Measurements from ENCODE around the gene AURKB. TPM values are rescaled to one million over a fixed set of nuclear protein-coding genes. Genes with fewer than 3 reads are reported as not detected.
A peak's percentile ranks its signal among the peaks of the same experiment; 100 is the strongest.

Gene AURKB
- total and polyA plus RNA-seq, 10 donors = 2.4 to 30.9 (median 10.5) TPM

GRCh38 chr17:8226536-8227237 lies 16.3 kb upstream of the AURKB start:
- H3K4me1 ChIP-seq = peaks cover 12 to 56% (median 34%) of the 10 kb centered on the region in 6 donors
- intact Hi-C loops (cut with DNase I; ENCODE audit: low total_unique reads) = loop anchor here (10.0 kb wide), 1 partner anchor 68 kb away; the partner anchor contains the start of gene SLC25A35
- H3K36me3 ChIP-seq = peaks cover 3 to 49% (median 44%) of the 10 kb centered on the region in 6 donors
- TF ChIP-seq POLR2AphosphoS5 (IDR thresholded peaks at IDR 0.05) = peak in 2 of 3 donors; percentile 60 to 78
- TF ChIP-seq POLR2A (IDR thresholded peaks at IDR 0.05) = no peak
- no peaks in the 10 kb centered on the region for H3K9me3 ChIP-seq
- peak overlapping the region; percentile 30 to 97 (median 75) for H3K27ac ChIP-seq
- no peaks in the 10 kb centered on the region for H3K27me3 ChIP-seq (replicated peaks in 1 of 7)
- peak; percentile 76 for DNase-seq
- H3K4me3 ChIP-seq = peak overlapping the region in 5 of 8 donors; percentile 4 to 44 (median 9)
- 12 to 25% (median 19%) methylated on average over 32 of the region's 32 CpGs for WGBS, 5 donors

- TF ChIP-seq POLR2AphosphoS5 (IDR thresholded peaks at IDR 0.05) = peak; percentile 44 to 65 (median 56)
- no peak for TF ChIP-seq CTCF (IDR thresholded peaks at IDR 0.05 in 8 of 11, conservative IDR thresholded peaks at IDR 0.05 in 3 of 11)
- H3K27me3 ChIP-seq (replicated peaks in 1 of 7) = no peaks in the 10 kb centered on the region
- peak overlapping the region; percentile 30 to 97 (median 75) for H3K27ac ChIP-seq
- no peak for DNase-seq
- H3K4me3 ChIP-seq = peak overlapping the region in 3 of 8 donors; percentile 4 to 44 (median 27)
- 43 to 67% (median 55%) methylated on average over 20 of the region's 20 CpGs for WGBS, 5 donors
- H3K4me1 ChIP-seq = peaks cover 12 to 63% (median 35%) of the 10 kb centered on the region in 6 donors
- H3K36me3 ChIP-seq = peaks cover under 1 to 42% (median 37%) of the 10 kb centered on the region in 6 donors
- intact Hi-C loops (cut with DNase I; ENCODE audit: low total_unique reads) = loop anchor here (10.0 kb wide), 1 partner anchor 69 kb away; the partner anchor contains the start of gene SLC25A35
- no peaks in the 10 kb centered on the region for H3K9me3 ChIP-seq
Measured at GRCh38 chr17:8225813-8226535, 15.6 kb upstream of the AURKB start.

DNA sequence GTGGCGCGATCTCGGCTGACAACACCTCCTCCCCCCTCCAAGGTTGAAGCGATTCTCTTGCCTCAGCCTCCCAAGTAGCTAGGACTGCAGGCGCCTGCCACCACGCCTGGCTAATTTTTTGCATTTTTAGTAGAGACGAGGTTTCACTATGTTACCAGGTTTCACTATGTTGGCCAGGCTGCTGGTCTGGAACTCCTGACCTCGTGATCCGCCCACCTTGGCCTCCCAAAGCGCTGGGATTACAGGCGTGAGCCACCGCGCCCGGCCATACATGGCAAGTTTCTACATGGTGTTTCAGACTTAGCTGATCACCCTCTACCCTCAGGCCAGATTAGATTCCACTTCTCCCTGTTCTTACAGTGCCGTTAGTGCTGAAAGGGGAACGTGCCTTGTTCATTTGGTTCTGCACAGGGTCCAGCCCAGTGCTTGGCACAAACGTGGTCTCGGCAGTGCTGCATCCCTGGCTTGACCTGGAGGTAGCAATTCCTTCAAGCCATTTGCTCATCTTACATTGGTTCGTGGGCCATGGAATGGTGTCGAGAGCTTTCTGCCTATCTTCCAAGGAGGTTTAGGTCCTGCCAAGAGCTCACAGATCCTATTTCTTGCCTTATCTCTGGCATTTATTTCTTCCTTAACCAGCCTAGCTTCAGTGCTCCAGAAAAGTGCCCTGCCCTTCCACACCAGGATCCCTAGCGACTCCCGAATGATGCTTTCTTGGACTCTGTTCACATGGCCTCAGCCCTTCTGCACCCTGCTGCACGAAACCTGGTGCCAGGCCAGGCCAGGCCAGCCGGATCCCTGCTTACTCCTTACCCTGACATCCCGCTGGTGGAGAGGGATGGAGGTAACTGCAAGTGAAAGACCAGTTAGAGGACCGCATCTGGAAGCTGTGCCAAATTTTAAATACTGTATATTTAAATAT lies 14.8 kb upstream of the AURKB start:
- H3K9me3 ChIP-seq = no peaks in the 10 kb centered on the region
- no peak for DNase-seq
- 89 to 96% (median 92%) methylated on average over 26 of the region's 26 CpGs for WGBS, 5 donors
- H3K4me1 ChIP-seq = peaks cover 18 to 71% (median 43%) of the 10 kb centered on the region in 6 donors
- no peaks in the 10 kb centered on the region for H3K27me3 ChIP-seq (replicated peaks in 1 of 7)
- H3K27ac ChIP-seq = peak overlapping the region in 6 of 8 donors; percentile 67 to 97 (median 76)
- no peak overlapping the region for H3K4me3 ChIP-seq
- intact Hi-C loops (cut with DNase I; ENCODE audit: low total_unique reads) = loop anchor here (10.0 kb wide), 1 partner anchor 70 kb away; the partner anchor contains the start of gene SLC25A35
- no peak for TF ChIP-seq CTCF (IDR thresholded peaks at IDR 0.05 in 8 of 11, conservative IDR thresholded peaks at IDR 0.05 in 3 of 11)
- no peak for TF ChIP-seq POLR2A (IDR thresholded peaks at IDR 0.05)
- peak in 2 of 3 donors; percentile 3 to 61 for TF ChIP-seq POLR2AphosphoS5 (IDR thresholded peaks at IDR 0.05)
- H3K36me3 ChIP-seq = peaks cover 0 to 36% (median 29%) of the 10 kb centered on the region in 6 donors

Measured in spleen (tissue), 11 donors.